WTC11 (cell line): ENCODE measurements around the gene ARCN1. TPM values are rescaled to one million over a fixed set of nuclear protein-coding genes. Genes with fewer than 3 reads are reported as not detected.
"Not testable (repeated sequence)": the region's sequence is repeated elsewhere in the genome, so short reads cannot be mapped to it uniquely, and the experiment has no call there.

Experiments used
- ATAC-seq: fragments of 200-7000 bp; cut with Tn5 transposase; 2 replicates; pipeline ENCODE4 v1.10.0; 2021; ENCODE audit warnings: mild to moderate bottlenecking, moderate library complexity
- CTCF ChIA-PET: fragments of 300-600 bp; sonication (Branson Sonifier 250); formaldehyde crosslinking; loops from one replicate; lab custom pipeline; 2021; ENCODE audit warnings: antibody characterized with exemption; lab: Charles Lee
- POLR2A ChIA-PET: fragments of 350-600 bp; sonication (Branson Sonifier 250); formaldehyde crosslinking; loops from one replicate; lab custom pipeline; 2021; ENCODE audit warnings: antibody characterized with exemption; lab: Charles Lee
- DNase-seq: peaks from one replicate; pipeline ENCODE4 v3.0.0; 2021; ENCODE audit warnings: low spot score
- H3K27ac Mint-ChIP-seq: 2 replicates; pipeline ENCODE4 v1.8.0; 2021; ENCODE audit warnings: mixed read lengths
- H3K27me3 Mint-ChIP-seq: 2 replicates; pipeline ENCODE4 v1.8.0; 2021; ENCODE audit warnings: low read depth, mild to moderate bottlenecking, moderate library complexity, mixed read lengths
- H3K36me3 Mint-ChIP-seq: 2 replicates; pipeline ENCODE4 v1.8.0; 2021; ENCODE audit warnings: mixed read lengths
- H3K4me1 Mint-ChIP-seq: 2 replicates; pipeline ENCODE4 v1.8.0; 2022; ENCODE audit warnings: mixed read lengths
- H3K4me3 Mint-ChIP-seq: 2 replicates; pipeline ENCODE4 v1.8.0; 2021; ENCODE audit warnings: mild to moderate bottlenecking, moderate library complexity, mixed read lengths
- H3K9me3 Mint-ChIP-seq: 2 replicates; pipeline ENCODE4 v1.8.0; 2021; ENCODE audit warnings: mixed read lengths
- ATF3 ChIP-seq: sonication (generic); formaldehyde crosslinking; conservative IDR thresholded peaks from 2 replicates; pipeline ENCODE4 v1.8.1; 2022; ENCODE audit warnings: mild to moderate bottlenecking, missing genetic modification reagents
- ELF4 ChIP-seq: sonication (generic); formaldehyde crosslinking; IDR thresholded peaks from 2 replicates; pipeline ENCODE4 v1.8.1; 2022; ENCODE audit warnings: low read depth, mild to moderate bottlenecking, moderate library complexity, missing genetic modification reagents
- ETV6 ChIP-seq: sonication (generic); formaldehyde crosslinking; IDR thresholded peaks from 2 replicates; pipeline ENCODE4 v1.8.1; 2022; ENCODE audit warnings: mild to moderate bottlenecking, missing genetic modification reagents
- FOXJ3 ChIP-seq: sonication (generic); formaldehyde crosslinking; IDR thresholded peaks from 2 replicates; pipeline ENCODE4 v1.9.0; 2021; ENCODE audit warnings: missing genetic modification reagents, mild to moderate bottlenecking, borderline replicate concordance
- FOXP1 ChIP-seq: sonication (generic); formaldehyde crosslinking; IDR thresholded peaks from 2 replicates; pipeline ENCODE4 v1.8.0; 2022; ENCODE audit warnings: missing genetic modification reagents, mild to moderate bottlenecking, moderate library complexity, borderline replicate concordance
- HMGA2 ChIP-seq: fragments of 250-450 bp; sonication (Bioruptor Pico); IDR thresholded peaks from 2 replicates; pipeline ENCODE4 v1.4.0; 2021; ENCODE audit warnings: mild to moderate bottlenecking, moderate library complexity
- IRF1 ChIP-seq: sonication (generic); formaldehyde crosslinking; IDR thresholded peaks from 2 replicates; pipeline ENCODE4 v1.8.0; 2023; ENCODE audit warnings: missing genetic modification reagents
- IRF2 ChIP-seq: sonication (generic); formaldehyde crosslinking; IDR thresholded peaks from 2 replicates; pipeline ENCODE4 v1.8.0; 2022; ENCODE audit warnings: low read depth, missing genetic modification reagents, borderline replicate concordance
- JUN ChIP-seq: sonication (generic); formaldehyde crosslinking; IDR thresholded peaks from 2 replicates; pipeline ENCODE4 v1.8.0; 2023; ENCODE audit warnings: mild to moderate bottlenecking, missing genetic modification reagents
- KAT7 ChIP-seq: sonication (generic); formaldehyde crosslinking; IDR thresholded peaks from 2 replicates; pipeline ENCODE4 v1.8.1; 2023; ENCODE audit warnings: missing genetic modification reagents, mild to moderate bottlenecking, borderline replicate concordance
- MYBL2 ChIP-seq: sonication (generic); formaldehyde crosslinking; IDR thresholded peaks from 2 replicates; pipeline ENCODE4 v1.8.1; 2023; ENCODE audit warnings: mild to moderate bottlenecking, moderate library complexity, missing genetic modification reagents
- NFATC4 ChIP-seq: fragments of 250-450 bp; sonication (Bioruptor Pico); IDR thresholded peaks from 2 replicates; pipeline ENCODE4 v1.9.0; 2021; ENCODE audit warnings: mild to moderate bottlenecking
- PRRX2 ChIP-seq: fragments of 250-450 bp; sonication (Bioruptor Pico); IDR thresholded peaks from 2 replicates; pipeline ENCODE4 v1.8.0; 2021; ENCODE audit warnings: mild to moderate bottlenecking
- TEAD4 ChIP-seq: sonication (generic); formaldehyde crosslinking; IDR thresholded peaks from 2 replicates; pipeline ENCODE4 v1.8.0; 2022; ENCODE audit warnings: mild to moderate bottlenecking, missing genetic modification reagents
- ZNF232 ChIP-seq: sonication (generic); formaldehyde crosslinking; IDR thresholded peaks from 2 replicates; pipeline ENCODE4 v1.8.0; 2022; ENCODE audit warnings: mild to moderate bottlenecking, missing genetic modification reagents
- ZNF671 ChIP-seq: fragments of 250-450 bp; sonication (Bioruptor Pico); IDR thresholded peaks from 2 replicates; pipeline ENCODE4 v1.8.0; 2021; ENCODE audit warnings: mild to moderate bottlenecking
- total RNA-seq: library from RNA; stranded (reverse); gene quantifications from 3 replicates; pipeline ENCODE4 v1.2.3, GENCODE V29; 2021
- TF ChIP-seq, protein P1 (sequence below): sonication (generic); formaldehyde crosslinking; IDR thresholded peaks from 2 replicates; pipeline ENCODE4 v1.8.1; 2023; ENCODE audit warnings: mild to moderate bottlenecking, missing genetic modification reagents, borderline replicate concordance
- TF ChIP-seq, protein P2 (sequence below): sonication (generic); formaldehyde crosslinking; IDR thresholded peaks from 2 replicates; pipeline ENCODE4 v1.8.1; 2023; ENCODE audit warnings: mild to moderate bottlenecking, missing genetic modification reagents
- TF ChIP-seq, protein P3 (sequence below): sonication (generic); formaldehyde crosslinking; IDR thresholded peaks from 2 replicates; pipeline ENCODE4 v1.8.0; 2022; ENCODE audit warnings: mild to moderate bottlenecking, missing genetic modification reagents

The ARCN1 gene
- total RNA-seq, 1 experiment from 2014 or later: 154 TPM

DNA sequence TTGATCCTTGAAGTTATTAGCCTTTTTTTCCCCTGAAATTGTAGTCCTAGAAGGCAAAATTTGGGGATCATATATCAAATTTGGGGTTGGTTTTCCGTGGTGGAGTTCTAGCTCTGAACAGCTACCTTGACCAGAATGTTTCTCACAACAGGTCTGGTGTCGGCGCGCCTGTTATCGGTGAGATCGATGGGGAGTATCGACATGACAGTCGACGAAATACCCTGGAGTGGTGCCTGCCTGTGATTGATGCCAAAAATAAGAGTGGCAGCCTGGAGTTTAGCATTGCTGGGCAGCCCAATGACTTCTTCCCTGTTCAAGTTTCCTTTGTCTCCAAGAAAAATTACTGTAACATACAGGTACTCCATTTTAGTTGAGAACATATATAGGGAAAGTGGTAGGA, 25.3 kb downstream of the ARCN1 start (continued):
- TF ChIP-seq IRF1 (CRISPR knock-in tag) (no peak), NFATC4 (no peak), ATF3 (CRISPR knock-in tag) (no peak)
- TF ChIP-seq, protein P1, sequence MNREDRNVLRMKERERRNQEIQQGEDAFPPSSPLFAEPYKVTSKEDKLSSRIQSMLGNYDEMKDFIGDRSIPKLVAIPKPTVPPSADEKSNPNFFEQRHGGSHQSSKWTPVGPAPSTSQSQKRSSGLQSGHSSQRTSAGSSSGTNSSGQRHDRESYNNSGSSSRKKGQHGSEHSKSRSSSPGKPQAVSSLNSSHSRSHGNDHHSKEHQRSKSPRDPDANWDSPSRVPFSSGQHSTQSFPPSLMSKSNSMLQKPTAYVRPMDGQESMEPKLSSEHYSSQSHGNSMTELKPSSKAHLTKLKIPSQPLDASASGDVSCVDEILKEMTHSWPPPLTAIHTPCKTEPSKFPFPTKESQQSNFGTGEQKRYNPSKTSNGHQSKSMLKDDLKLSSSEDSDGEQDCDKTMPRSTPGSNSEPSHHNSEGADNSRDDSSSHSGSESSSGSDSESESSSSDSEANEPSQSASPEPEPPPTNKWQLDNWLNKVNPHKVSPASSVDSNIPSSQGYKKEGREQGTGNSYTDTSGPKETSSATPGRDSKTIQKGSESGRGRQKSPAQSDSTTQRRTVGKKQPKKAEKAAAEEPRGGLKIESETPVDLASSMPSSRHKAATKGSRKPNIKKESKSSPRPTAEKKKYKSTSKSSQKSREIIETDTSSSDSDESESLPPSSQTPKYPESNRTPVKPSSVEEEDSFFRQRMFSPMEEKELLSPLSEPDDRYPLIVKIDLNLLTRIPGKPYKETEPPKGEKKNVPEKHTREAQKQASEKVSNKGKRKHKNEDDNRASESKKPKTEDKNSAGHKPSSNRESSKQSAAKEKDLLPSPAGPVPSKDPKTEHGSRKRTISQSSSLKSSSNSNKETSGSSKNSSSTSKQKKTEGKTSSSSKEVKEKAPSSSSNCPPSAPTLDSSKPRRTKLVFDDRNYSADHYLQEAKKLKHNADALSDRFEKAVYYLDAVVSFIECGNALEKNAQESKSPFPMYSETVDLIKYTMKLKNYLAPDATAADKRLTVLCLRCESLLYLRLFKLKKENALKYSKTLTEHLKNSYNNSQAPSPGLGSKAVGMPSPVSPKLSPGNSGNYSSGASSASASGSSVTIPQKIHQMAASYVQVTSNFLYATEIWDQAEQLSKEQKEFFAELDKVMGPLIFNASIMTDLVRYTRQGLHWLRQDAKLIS: no peak

DNA sequence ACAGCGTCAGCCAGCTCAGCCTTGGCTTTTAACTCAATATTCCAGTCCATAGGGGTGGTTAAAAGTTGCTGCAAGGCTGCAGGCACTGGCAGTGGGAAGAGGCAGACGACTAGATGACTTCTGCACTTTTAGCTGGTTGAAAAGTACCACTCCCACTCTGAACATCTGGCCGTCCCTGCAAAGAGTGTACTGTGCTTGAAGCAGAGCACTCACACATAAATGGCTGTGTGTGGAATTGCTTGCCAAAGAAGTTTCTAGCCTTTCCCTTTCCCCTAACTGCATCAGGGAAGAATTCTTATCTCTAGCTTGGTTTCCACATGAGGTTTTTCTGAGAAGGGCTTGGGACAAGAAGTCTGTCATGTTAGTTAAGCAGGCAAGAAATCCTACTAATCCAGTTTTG, 30.1 kb downstream of the ARCN1 start:
- no peak for TF ChIP-seq FOXP1 (CRISPR knock-in tag)
- TF ChIP-seq IRF2 (CRISPR knock-in tag): no peak
- no peak for TF ChIP-seq ZNF671 (CRISPR knock-in tag)
- TF ChIP-seq, protein P2, sequence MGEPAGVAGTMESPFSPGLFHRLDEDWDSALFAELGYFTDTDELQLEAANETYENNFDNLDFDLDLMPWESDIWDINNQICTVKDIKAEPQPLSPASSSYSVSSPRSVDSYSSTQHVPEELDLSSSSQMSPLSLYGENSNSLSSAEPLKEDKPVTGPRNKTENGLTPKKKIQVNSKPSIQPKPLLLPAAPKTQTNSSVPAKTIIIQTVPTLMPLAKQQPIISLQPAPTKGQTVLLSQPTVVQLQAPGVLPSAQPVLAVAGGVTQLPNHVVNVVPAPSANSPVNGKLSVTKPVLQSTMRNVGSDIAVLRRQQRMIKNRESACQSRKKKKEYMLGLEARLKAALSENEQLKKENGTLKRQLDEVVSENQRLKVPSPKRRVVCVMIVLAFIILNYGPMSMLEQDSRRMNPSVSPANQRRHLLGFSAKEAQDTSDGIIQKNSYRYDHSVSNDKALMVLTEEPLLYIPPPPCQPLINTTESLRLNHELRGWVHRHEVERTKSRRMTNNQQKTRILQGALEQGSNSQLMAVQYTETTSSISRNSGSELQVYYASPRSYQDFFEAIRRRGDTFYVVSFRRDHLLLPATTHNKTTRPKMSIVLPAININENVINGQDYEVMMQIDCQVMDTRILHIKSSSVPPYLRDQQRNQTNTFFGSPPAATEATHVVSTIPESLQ (CRISPR knock-in tag): no peak
- TF ChIP-seq, protein P1: no peak
- TF ChIP-seq KAT7 (CRISPR knock-in tag): no peak
- no peak for TF ChIP-seq ETV6 (CRISPR knock-in tag)
- no peak for TF ChIP-seq MYBL2 (CRISPR knock-in tag)
- no peak for TF ChIP-seq PRRX2 (CRISPR knock-in tag)
- TF ChIP-seq JUN (CRISPR knock-in tag): no peak
- no peak for TF ChIP-seq ELF4 (CRISPR knock-in tag)
- TF ChIP-seq HMGA2 (CRISPR knock-in tag): no peak
- TF ChIP-seq TEAD4 (CRISPR knock-in tag): no peak
- TF ChIP-seq, protein P3, sequence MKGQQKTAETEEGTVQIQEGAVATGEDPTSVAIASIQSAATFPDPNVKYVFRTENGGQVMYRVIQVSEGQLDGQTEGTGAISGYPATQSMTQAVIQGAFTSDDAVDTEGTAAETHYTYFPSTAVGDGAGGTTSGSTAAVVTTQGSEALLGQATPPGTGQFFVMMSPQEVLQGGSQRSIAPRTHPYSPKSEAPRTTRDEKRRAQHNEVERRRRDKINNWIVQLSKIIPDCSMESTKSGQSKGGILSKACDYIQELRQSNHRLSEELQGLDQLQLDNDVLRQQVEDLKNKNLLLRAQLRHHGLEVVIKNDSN (CRISPR knock-in tag): no peak
- TF ChIP-seq FOXJ3 (CRISPR knock-in tag): no peak
- no peak for TF ChIP-seq ZNF232 (CRISPR knock-in tag)
- TF ChIP-seq, all 79 proteins: peak for 0
- DNase-seq (no peak), ATAC-seq (no peak)
- Mint-ChIP-seq H3K27ac (0 out of 2 replicates have a peak overlapping the region, but pooled peaks have one; percentile 3), H3K27me3 (peaks cover 47% of the 10 kb centered on the region), H3K4me1 (peaks cover 22% of the 10 kb centered on the region), H3K36me3 (peaks cover 42% of the 10 kb centered on the region), H3K4me3 (no peak overlapping the region), H3K9me3 (no peaks in the 10 kb centered on the region)
- CTCF ChIA-PET: no interaction called here
- POLR2A ChIA-PET: interaction anchor here (0.6 kb wide), 1 partner anchor 113 kb away, joined by 6 read pairs; no protein-coding TSS in a partner anchor

- Mint-ChIP-seq H3K4me1 (peaks cover 24% of the 10 kb centered on the region), H3K36me3 (peaks cover 29% of the 10 kb centered on the region), H3K27me3 (peaks cover 59% of the 10 kb centered on the region)
- not testable (repeated sequence) for DNase-seq, H3K27ac Mint-ChIP-seq, H3K4me3 Mint-ChIP-seq, H3K9me3 Mint-ChIP-seq, ATAC-seq
- ChIA-PET POLR2A (interaction anchor here (0.6 kb wide), 1 partner anchor 254 kb away, joined by 3 read pairs; no protein-coding TSS in a partner anchor), CTCF (interaction anchor here (0.6 to 12.5 kb wide), 4 partner anchors 9 to 55 kb away, joined by 4 to 127 read pairs (median 87); no protein-coding TSS in a partner anchor)
Observed at GRCh38 chr11:118603709-118604108, 31.5 kb downstream of the ARCN1 start.
